GM23338 (cell line): ENCODE measurements around the gene PCNT. TPM values are rescaled to one million over a fixed set of nuclear protein-coding genes. Genes with fewer than 3 reads are reported as not detected.
A peak's percentile ranks its signal among the peaks of the same experiment; 100 is the strongest.

Experiments used
- ATAC-seq: fragments of 200-7000 bp; cut with Tn5 transposase; 3 replicates; pipeline ENCODE4 v1.9.1; 2020
- DNase-seq: peaks from one replicate; pipeline ENCODE4 v3.0.0-alpha.2; 2015; ENCODE audit warnings: low spot score
- H2AFZ ChIP-seq: fragments of 200-600 bp; sonication (generic); 2 replicates; pipeline ENCODE4 v1.8.0; 2016; ENCODE audit warnings: antibody characterized with exemption, mild to moderate bottlenecking, moderate library complexity
- H3F3A ChIP-seq: fragments of 200-600 bp; sonication (generic); replicated peaks from 2 replicates; pipeline ENCODE4 v1.8.0; 2017; ENCODE audit warnings: antibody characterized with exemption, mixed run types, low read depth
- H3K27ac ChIP-seq: fragments of 200-600 bp; sonication (generic); 2 replicates; pipeline ENCODE4 v1.6.1; 2016; ENCODE audit warnings: low read depth
- H3K27me3 ChIP-seq: fragments of 200-600 bp; sonication (generic); 2 replicates; pipeline ENCODE4 v1.8.0; 2016; ENCODE audit warnings: mild to moderate bottlenecking, mixed run types, moderate library complexity; ENCODE audit not compliant: insufficient read depth
- H3K36me3 ChIP-seq: fragments of 200-600 bp; sonication (generic); 2 replicates; pipeline ENCODE4 v1.8.0; 2016; ENCODE audit warnings: mild to moderate bottlenecking; ENCODE audit not compliant: insufficient read depth
- H3K4me1 ChIP-seq: fragments of 200-600 bp; sonication (generic); 2 replicates; pipeline ENCODE4 v1.8.0; 2016; ENCODE audit warnings: mild to moderate bottlenecking, moderate library complexity; ENCODE audit not compliant: insufficient read depth
- H3K4me2 ChIP-seq: fragments of 200-600 bp; sonication (generic); 2 replicates; pipeline ENCODE4 v1.7.1; 2017; ENCODE audit warnings: mixed run types
- H3K4me3 ChIP-seq: fragments of 200-600 bp; sonication (generic); 2 replicates; pipeline ENCODE4 v1.6.1; 2016; ENCODE audit warnings: mixed run types
- H3K79me2 ChIP-seq: fragments of 200-600 bp; sonication (generic); replicated peaks from 2 replicates; pipeline ENCODE4 v1.8.0; 2017; ENCODE audit warnings: mild to moderate bottlenecking; ENCODE audit not compliant: insufficient read depth
- H3K9me2 ChIP-seq: fragments of 200-600 bp; sonication (generic); 2 replicates; pipeline ENCODE4 v1.8.0; 2017; ENCODE audit not compliant: insufficient read depth
- H4K20me1 ChIP-seq: fragments of 200-600 bp; sonication (generic); replicated peaks from 2 replicates; pipeline ENCODE4 v1.8.0; 2017; ENCODE audit warnings: mild to moderate bottlenecking; ENCODE audit not compliant: insufficient read depth
- H3K27ac Mint-ChIP-seq: 2 replicates; pipeline ENCODE4 v1.8.0; 2020; ENCODE audit warnings: inconsistent platforms, mild to moderate bottlenecking, moderate library complexity, mixed read lengths
- H3K27me3 Mint-ChIP-seq: 3 replicates; pipeline ENCODE4 v1.8.0; 2022; ENCODE audit warnings: low read depth, mild to moderate bottlenecking, moderate library complexity, mixed read lengths, inconsistent platforms; ENCODE audit not compliant: insufficient read depth, poor library complexity
- H3K36me3 Mint-ChIP-seq: 3 replicates; pipeline ENCODE4 v1.8.0; 2021; ENCODE audit warnings: low read depth, mild to moderate bottlenecking, inconsistent platforms, moderate library complexity, mixed read lengths
- H3K4me1 Mint-ChIP-seq: 3 replicates; pipeline ENCODE4 v1.8.0; 2020; ENCODE audit warnings: mild to moderate bottlenecking, inconsistent platforms, mixed read lengths
- H3K4me3 Mint-ChIP-seq: 3 replicates; pipeline ENCODE4 v1.8.0; 2021; ENCODE audit warnings: moderate library complexity, mild to moderate bottlenecking, inconsistent platforms, mixed read lengths
- H3K9me3 Mint-ChIP-seq: 3 replicates; pipeline ENCODE4 v1.8.0; 2020; ENCODE audit warnings: moderate library complexity, mild to moderate bottlenecking, inconsistent platforms, mixed read lengths
- CREB1 ChIP-seq: fragments of 250-450 bp; sonication (Bioruptor Pico); IDR thresholded peaks from 2 replicates; pipeline ENCODE4 v1.5.0; 2020; ENCODE audit warnings: low read depth, mild to moderate bottlenecking, moderate library complexity
- EZH2 ChIP-seq: fragments of 200-600 bp; sonication (generic); IDR thresholded peaks from one replicate; pipeline ENCODE4 v1.8.0; 2017; ENCODE audit warnings: antibody characterized with exemption, mild to moderate bottlenecking, low read depth; ENCODE audit not compliant: unreplicated experiment
- EZH2phosphoT487 ChIP-seq: fragments of 200-600 bp; sonication (generic); IDR thresholded peaks from one replicate; pipeline ENCODE4 v1.8.1; 2018; ENCODE audit warnings: antibody characterized with exemption; ENCODE audit not compliant: unreplicated experiment
- NANOG ChIP-seq: IDR thresholded peaks from 2 replicates; pipeline ENCODE4 v1.6.1; 2016; ENCODE audit warnings: antibody characterized with exemption, borderline replicate concordance
- POLR2AphosphoS5 ChIP-seq: IDR thresholded peaks from 2 replicates; pipeline ENCODE4 v1.6.1; 2016; ENCODE audit warnings: antibody characterized with exemption, low read depth
- STAT1 ChIP-seq: IDR thresholded peaks from one replicate; pipeline ENCODE4 v1.6.1; 2016; ENCODE audit warnings: antibody characterized with exemption; ENCODE audit not compliant: unreplicated experiment
- ZNF114 ChIP-seq: fragments of 250-450 bp; sonication (Bioruptor Pico); IDR thresholded peaks from 2 replicates; pipeline ENCODE4 v1.5.0; 2020; ENCODE audit warnings: mild to moderate bottlenecking, moderate library complexity
- ZNF331 ChIP-seq: fragments of 250-450 bp; sonication (Bioruptor Pico); IDR thresholded peaks from 2 replicates; pipeline ENCODE4 v1.5.0; 2020; ENCODE audit warnings: low read depth, mild to moderate bottlenecking, moderate library complexity
- polyA plus RNA-seq: library from polyadenylated mRNA; unstranded; fragments of >200 nt; fragmentation: Nextera tagmentation; extraction: Ambion mirVana; gene quantifications from 2 replicates; pipeline ENCODE4 v1.2.1, GENCODE V29; 2016
- total RNA-seq: library from RNA; depleted of rRNA; stranded (reverse); fragments of >200 nt; shearing (Covaris generic); gene quantifications from 2 replicates; pipeline ENCODE4 v1.2.3, GENCODE V29; 2014
- TF ChIP-seq, protein P1 (sequence below): IDR thresholded peaks from one replicate; pipeline ENCODE4 v1.6.1; 2018; ENCODE audit warnings: antibody characterized with exemption; ENCODE audit not compliant: unreplicated experiment
- TF ChIP-seq, protein P2 (sequence below): fragments of 250-450 bp; sonication (Bioruptor Pico); IDR thresholded peaks from 2 replicates; pipeline ENCODE4 v1.5.0; 2020; ENCODE audit warnings: mild to moderate bottlenecking, moderate library complexity
- TF ChIP-seq, protein P3 (sequence below): IDR thresholded peaks from 2 replicates; pipeline ENCODE4 v1.6.1; 2016; ENCODE audit warnings: antibody characterized with exemption

Gene PCNT
- total and polyA plus RNA-seq, 2 experiments from 2014 or later = 39.6 to 46.1 TPM

DNA sequence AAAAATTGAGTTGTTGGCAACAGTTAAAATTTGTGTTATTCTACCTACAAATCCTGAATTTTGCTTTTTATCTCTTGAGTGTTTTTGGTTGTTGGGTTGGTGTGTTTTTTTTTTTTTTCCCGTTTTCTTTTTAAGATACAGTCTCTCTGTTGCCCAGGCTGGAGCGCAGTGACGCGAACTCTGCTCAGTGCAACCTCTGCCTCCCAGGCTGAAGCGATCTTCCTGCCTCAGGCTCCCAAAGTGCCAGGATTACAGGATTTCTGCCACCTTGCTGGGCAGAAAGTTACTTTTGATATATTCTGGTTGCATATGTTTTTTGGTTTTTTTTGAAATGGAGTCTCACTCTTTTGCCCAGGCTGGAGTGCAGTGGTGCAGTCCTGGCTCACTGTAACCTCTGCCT, 4.2 kb downstream of the PCNT start:
- H3K27me3 ChIP-seq = no peaks in the 10 kb centered on the region
- H3K79me2 ChIP-seq = peaks cover 80% of the 10 kb centered on the region
- H3K27ac ChIP-seq = 0 out of 2 replicates have a peak overlapping the region, but pooled peaks have one; percentile 19
- peaks cover 11% of the 10 kb centered on the region for H3K4me1 ChIP-seq
- no peak overlapping the region for H3K4me3 Mint-ChIP-seq
- DNase-seq = no peak
- no peak for TF ChIP-seq ZNF331 (CRISPR knock-in tag)
- no peak for TF ChIP-seq CREB1 (CRISPR knock-in tag)
- no peak for TF ChIP-seq ZNF114 (CRISPR knock-in tag)
- no peak for TF ChIP-seq NANOG
- no peak for TF ChIP-seq STAT1
- TF ChIP-seq, protein P1, sequence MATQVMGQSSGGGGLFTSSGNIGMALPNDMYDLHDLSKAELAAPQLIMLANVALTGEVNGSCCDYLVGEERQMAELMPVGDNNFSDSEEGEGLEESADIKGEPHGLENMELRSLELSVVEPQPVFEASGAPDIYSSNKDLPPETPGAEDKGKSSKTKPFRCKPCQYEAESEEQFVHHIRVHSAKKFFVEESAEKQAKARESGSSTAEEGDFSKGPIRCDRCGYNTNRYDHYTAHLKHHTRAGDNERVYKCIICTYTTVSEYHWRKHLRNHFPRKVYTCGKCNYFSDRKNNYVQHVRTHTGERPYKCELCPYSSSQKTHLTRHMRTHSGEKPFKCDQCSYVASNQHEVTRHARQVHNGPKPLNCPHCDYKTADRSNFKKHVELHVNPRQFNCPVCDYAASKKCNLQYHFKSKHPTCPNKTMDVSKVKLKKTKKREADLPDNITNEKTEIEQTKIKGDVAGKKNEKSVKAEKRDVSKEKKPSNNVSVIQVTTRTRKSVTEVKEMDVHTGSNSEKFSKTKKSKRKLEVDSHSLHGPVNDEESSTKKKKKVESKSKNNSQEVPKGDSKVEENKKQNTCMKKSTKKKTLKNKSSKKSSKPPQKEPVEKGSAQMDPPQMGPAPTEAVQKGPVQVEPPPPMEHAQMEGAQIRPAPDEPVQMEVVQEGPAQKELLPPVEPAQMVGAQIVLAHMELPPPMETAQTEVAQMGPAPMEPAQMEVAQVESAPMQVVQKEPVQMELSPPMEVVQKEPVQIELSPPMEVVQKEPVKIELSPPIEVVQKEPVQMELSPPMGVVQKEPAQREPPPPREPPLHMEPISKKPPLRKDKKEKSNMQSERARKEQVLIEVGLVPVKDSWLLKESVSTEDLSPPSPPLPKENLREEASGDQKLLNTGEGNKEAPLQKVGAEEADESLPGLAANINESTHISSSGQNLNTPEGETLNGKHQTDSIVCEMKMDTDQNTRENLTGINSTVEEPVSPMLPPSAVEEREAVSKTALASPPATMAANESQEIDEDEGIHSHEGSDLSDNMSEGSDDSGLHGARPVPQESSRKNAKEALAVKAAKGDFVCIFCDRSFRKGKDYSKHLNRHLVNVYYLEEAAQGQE = no peak
- TF ChIP-seq, protein P2, sequence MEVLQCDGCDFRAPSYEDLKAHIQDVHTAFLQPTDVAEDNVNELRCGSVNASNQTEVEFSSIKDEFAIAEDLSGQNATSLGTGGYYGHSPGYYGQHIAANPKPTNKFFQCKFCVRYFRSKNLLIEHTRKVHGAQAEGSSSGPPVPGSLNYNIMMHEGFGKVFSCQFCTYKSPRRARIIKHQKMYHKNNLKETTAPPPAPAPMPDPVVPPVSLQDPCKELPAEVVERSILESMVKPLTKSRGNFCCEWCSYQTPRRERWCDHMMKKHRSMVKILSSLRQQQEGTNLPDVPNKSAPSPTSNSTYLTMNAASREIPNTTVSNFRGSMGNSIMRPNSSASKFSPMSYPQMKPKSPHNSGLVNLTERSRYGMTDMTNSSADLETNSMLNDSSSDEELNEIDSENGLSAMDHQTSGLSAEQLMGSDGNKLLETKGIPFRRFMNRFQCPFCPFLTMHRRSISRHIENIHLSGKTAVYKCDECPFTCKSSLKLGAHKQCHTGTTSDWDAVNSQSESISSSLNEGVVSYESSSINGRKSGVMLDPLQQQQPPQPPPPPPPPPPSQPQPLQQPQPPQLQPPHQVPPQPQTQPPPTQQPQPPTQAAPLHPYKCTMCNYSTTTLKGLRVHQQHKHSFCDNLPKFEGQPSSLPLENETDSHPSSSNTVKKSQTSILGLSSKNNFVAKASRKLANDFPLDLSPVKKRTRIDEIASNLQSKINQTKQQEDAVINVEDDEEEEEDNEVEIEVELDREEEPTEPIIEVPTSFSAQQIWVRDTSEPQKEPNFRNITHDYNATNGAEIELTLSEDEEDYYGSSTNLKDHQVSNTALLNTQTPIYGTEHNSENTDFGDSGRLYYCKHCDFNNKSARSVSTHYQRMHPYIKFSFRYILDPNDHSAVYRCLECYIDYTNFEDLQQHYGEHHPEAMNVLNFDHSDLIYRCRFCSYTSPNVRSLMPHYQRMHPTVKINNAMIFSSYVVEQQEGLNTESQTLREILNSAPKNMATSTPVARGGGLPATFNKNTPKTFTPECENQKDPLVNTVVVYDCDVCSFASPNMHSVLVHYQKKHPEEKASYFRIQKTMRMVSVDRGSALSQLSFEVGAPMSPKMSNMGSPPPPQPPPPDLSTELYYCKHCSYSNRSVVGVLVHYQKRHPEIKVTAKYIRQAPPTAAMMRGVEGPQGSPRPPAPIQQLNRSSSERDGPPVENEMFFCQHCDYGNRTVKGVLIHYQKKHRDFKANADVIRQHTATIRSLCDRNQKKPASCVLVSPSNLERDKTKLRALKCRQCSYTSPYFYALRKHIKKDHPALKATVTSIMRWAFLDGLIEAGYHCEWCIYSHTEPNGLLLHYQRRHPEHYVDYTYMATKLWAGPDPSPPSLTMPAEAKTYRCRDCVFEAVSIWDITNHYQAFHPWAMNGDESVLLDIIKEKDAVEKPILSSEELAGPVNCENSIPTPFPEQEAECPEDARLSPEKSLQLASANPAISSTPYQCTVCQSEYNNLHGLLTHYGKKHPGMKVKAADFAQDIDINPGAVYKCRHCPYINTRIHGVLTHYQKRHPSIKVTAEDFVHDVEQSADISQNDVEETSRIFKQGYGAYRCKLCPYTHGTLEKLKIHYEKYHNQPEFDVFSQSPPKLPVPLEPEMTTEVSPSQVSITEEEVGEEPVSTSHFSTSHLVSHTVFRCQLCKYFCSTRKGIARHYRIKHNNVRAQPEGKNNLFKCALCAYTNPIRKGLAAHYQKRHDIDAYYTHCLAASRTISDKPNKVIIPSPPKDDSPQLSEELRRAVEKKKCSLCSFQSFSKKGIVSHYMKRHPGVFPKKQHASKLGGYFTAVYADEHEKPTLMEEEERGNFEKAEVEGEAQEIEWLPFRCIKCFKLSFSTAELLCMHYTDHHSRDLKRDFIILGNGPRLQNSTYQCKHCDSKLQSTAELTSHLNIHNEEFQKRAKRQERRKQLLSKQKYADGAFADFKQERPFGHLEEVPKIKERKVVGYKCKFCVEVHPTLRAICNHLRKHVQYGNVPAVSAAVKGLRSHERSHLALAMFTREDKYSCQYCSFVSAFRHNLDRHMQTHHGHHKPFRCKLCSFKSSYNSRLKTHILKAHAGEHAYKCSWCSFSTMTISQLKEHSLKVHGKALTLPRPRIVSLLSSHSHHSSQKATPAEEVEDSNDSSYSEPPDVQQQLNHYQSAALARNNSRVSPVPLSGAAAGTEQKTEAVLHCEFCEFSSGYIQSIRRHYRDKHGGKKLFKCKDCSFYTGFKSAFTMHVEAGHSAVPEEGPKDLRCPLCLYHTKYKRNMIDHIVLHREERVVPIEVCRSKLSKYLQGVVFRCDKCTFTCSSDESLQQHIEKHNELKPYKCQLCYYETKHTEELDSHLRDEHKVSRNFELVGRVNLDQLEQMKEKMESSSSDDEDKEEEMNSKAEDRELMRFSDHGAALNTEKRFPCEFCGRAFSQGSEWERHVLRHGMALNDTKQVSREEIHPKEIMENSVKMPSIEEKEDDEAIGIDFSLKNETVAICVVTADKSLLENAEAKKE (CRISPR knock-in tag) = no peak
- TF ChIP-seq POLR2AphosphoS5 = no peak
- TF ChIP-seq, protein P3, sequence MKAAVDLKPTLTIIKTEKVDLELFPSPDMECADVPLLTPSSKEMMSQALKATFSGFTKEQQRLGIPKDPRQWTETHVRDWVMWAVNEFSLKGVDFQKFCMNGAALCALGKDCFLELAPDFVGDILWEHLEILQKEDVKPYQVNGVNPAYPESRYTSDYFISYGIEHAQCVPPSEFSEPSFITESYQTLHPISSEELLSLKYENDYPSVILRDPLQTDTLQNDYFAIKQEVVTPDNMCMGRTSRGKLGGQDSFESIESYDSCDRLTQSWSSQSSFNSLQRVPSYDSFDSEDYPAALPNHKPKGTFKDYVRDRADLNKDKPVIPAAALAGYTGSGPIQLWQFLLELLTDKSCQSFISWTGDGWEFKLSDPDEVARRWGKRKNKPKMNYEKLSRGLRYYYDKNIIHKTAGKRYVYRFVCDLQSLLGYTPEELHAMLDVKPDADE = no peak
- no peak for TF ChIP-seq EZH2
- no peak for TF ChIP-seq EZH2phosphoT487
- H2AFZ ChIP-seq = no peak overlapping the region
- peaks cover 7% of the 10 kb centered on the region for H3K27me3 Mint-ChIP-seq
- no peaks in the 10 kb centered on the region for H3K9me2 ChIP-seq
- H3F3A ChIP-seq = 0 out of 2 replicates have a peak, but pooled peaks cover 5% of the 10 kb centered on the region
- ATAC-seq = no peak
- peaks cover 11% of the 10 kb centered on the region for H3K4me1 Mint-ChIP-seq
- H3K36me3 Mint-ChIP-seq = peaks cover 46% of the 10 kb centered on the region
- H3K36me3 ChIP-seq = peaks cover 22% of the 10 kb centered on the region; the same call in 1 of the 2 replicates
- no peak overlapping the region for H3K4me3 ChIP-seq
- no peak overlapping the region for H3K27ac Mint-ChIP-seq
- H4K20me1 ChIP-seq = peaks cover 16% of the 10 kb centered on the region
- H3K4me2 ChIP-seq = no peak overlapping the region
- H3K9me3 Mint-ChIP-seq = 0 out of 3 replicates have a peak, but pooled peaks cover 1% of the 10 kb centered on the region
